Heart right ventricle (tissue), 16 donors: Measurements from ENCODE around the gene MRM1. TPM values are rescaled to one million over a fixed set of nuclear protein-coding genes. Genes with fewer than 3 reads are reported as not detected.

ENCODE experiments used
- ATAC-seq, 8 donors: fragments of 200-7000 bp; cut with Tn5 transposase; one replicate each; pipeline ENCODE4 v1.9.1; 2020; ENCODE audit warnings: mild to moderate bottlenecking in 8 of 8, moderate library complexity in 8 of 8, moderate number of reproducible peaks in 1 of 8
- DNase-seq, 2 donors: peaks; one replicate each; pipeline ENCODE4 v3.0.0-alpha.2; 2020
- H3K27ac ChIP-seq, 10 donors: fragments of 200-600 bp; sonication (generic) in 2 of 10; one replicate each; pipeline versions ENCODE4 v1.5.0 to v1.8.0; 2020 to 2022; ENCODE audit warnings: mild to moderate bottlenecking in 3 of 10
- H3K27me3 ChIP-seq, 7 donors: fragments of 200-600 bp; one replicate each; pipeline ENCODE4 v1.8.0; 2021 to 2022; ENCODE audit warnings: mild to moderate bottlenecking in 2 of 7
- H3K36me3 ChIP-seq, 9 donors: fragments of 200-600 bp; sonication (generic) in 1 of 9; one replicate each; pipeline versions ENCODE4 v1.5.0 to v1.8.0; 2020 to 2022; ENCODE audit warnings: mild to moderate bottlenecking in 2 of 9
- H3K4me1 ChIP-seq, 9 donors: fragments of 200-600 bp; sonication (generic) in 1 of 9; one replicate each; pipeline versions ENCODE4 v1.5.0 to v1.8.0; 2020 to 2022; ENCODE audit warnings: mild to moderate bottlenecking in 4 of 9
- H3K4me3 ChIP-seq, 10 donors: fragments of 200-600 bp; sonication (generic) in 2 of 10; one replicate each; pipeline versions ENCODE4 v1.5.0 to v1.8.0; 2020 to 2022; ENCODE audit warnings: mild to moderate bottlenecking in 7 of 10, moderate library complexity in 2 of 10
- H3K9me3 ChIP-seq, 11 donors: fragments of 200-600 bp in 10 of 11; sonication (generic) in 2 of 11; one replicate each; pipeline versions ENCODE4 v1.5.0 to v1.8.0; 2013 to 2022; ENCODE audit warnings: mild to moderate bottlenecking in 2 of 11, control low read depth in 1 of 11, moderate library complexity in 1 of 11
- WGBS, 2 donors: extraction: QIAGEN DNeasy Blood & Tissue Kit; methylation state at CpG; one replicate each; pipeline ENCODE4 v1.1.7; 2013; ENCODE audit warnings: inconsistent platforms in 1 of 2; 5-methylcytosine and 5-hydroxymethylcytosine counted together
- intact Hi-C, 10 donors: fragments of 100-400 bp; cut with DNase I; formaldehyde crosslinking; loops; one replicate each; pipeline versions ENCODE4 v1.11.1 to v1.14.2; 2022
- polyA plus RNA-seq, 2 donors: library from polyadenylated mRNA; stranded (reverse); fragments of 200-250 nt; gene quantifications; one replicate each; pipeline ENCODE4 v1.2.3, GENCODE V29; 2013
- total RNA-seq, 10 donors: library from RNA; stranded (reverse); fragmentation: NEBNext Ultra II Directional in 3 of 10; extraction: Animal tissue kit (Norgen Biotek cat#: 25700) in 3 of 10; gene quantifications; one replicate each; pipeline versions ENCODE4 v1.2.1 to v1.2.4, GENCODE V29; 2021 to 2023
- TF ChIP-seq, protein P1 (sequence below), 9 donors: fragments of 200-600 bp; sonication (generic) in 2 of 9; IDR thresholded peaks; one replicate each; pipeline versions ENCODE4 v1.5.0 to v1.8.0; 2021 to 2022; ENCODE audit warnings: antibody characterized with exemption in 9 of 9, mild to moderate bottlenecking in 5 of 9, moderate library complexity in 1 of 9
- donor health status: Arrhythmogenic right ventricular cardiomyopathy.
- donor health status: ischemic (EF 13 %, LVEDD 7.1; RV severe dilation, severe dysfunction).
- donor health status: healthy with polysubstance abuse.
- donor health status: DM: no; HTN: yes; CAD: no.
- donor health status: DM: no; HTN: no; CAD: no.
- donor health status: ischemic (EF 25% LVEDD 6.9; RV normal size, moderate dysfunction).
- donor health status: ischemic (EF 25% LVEDD 5.7; RV mildly dilated, moderate dysfunction).
- donor health status: healthy.
- donor health status: DM: yes; HTN: yes; CAD: no.
- donor health status: Ischemic cardiomyopathy.
- donor health status: ischemic (EF 35%, LVEDD 5.7; RV mildly dilated, moderate dysfunction).
- donor health status: nonischemic (EF 11% LVEDD 7.7; RV severe dilation, severe dysfunction).
- donor health status: DM: yes; HTN: yes; CAD: no.
- donor health status: PGD.
- donor health status: ischemic (EF 29% LVEDD 5.4; RV normal size, mild dysfunction).
- donor health status: nonischemic (EF 23%, LVEDD 6.1; RV moderate dilation, normal function).

The MRM1 gene
- total and polyA plus RNA-seq, 12 donors: 5.5 to 10.3 (median 7.3) TPM

DNA sequence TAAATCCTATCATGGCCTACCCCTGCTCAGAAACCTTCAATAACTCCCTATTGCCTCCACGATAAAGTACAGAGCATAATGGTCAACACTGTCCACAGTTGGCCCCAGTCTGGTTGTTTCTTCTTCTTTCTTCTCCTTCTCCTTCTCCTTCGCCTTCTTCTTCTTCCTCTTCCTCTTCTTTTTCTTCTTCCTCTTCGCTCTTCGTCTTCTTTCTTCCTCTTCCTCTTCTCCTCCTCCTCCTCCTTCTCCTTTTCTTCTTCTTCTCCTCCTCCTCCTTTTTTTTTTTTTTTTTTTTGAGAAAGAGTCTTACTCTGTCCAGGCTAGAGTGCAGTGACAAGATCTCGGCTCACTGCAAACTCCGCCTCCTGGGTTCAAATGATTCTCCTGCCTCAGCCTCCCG, 23.8 kb downstream of the MRM1 start:
- TF ChIP-seq, protein P1, sequence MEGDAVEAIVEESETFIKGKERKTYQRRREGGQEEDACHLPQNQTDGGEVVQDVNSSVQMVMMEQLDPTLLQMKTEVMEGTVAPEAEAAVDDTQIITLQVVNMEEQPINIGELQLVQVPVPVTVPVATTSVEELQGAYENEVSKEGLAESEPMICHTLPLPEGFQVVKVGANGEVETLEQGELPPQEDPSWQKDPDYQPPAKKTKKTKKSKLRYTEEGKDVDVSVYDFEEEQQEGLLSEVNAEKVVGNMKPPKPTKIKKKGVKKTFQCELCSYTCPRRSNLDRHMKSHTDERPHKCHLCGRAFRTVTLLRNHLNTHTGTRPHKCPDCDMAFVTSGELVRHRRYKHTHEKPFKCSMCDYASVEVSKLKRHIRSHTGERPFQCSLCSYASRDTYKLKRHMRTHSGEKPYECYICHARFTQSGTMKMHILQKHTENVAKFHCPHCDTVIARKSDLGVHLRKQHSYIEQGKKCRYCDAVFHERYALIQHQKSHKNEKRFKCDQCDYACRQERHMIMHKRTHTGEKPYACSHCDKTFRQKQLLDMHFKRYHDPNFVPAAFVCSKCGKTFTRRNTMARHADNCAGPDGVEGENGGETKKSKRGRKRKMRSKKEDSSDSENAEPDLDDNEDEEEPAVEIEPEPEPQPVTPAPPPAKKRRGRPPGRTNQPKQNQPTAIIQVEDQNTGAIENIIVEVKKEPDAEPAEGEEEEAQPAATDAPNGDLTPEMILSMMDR (IDR thresholded peaks at IDR 0.05): no peak
- DNase-seq (no peak), ATAC-seq (no peak)
- H3K27me3 ChIP-seq: peaks cover 0 to 7% (median 0%) of the 10 kb centered on the region in 7 donors
- H3K4me3 ChIP-seq: no peak overlapping the region
- no peaks in the 10 kb centered on the region for H3K9me3 ChIP-seq
- H3K36me3 ChIP-seq: no peaks in the 10 kb centered on the region
- intact Hi-C loops: loop anchor here in 5 of 10 donors (5.0 to 10.0 kb wide), 3 partner anchors 610 to 620 kb away; no protein-coding TSS in a partner anchor
- H3K27ac ChIP-seq: no peak overlapping the region
- peaks cover 0 to 6% (median 0%) of the 10 kb centered on the region in 9 donors for H3K4me1 ChIP-seq
- 81 to 83% methylated on average over 7 of the region's 7 CpGs for WGBS, 2 donors

DNA sequence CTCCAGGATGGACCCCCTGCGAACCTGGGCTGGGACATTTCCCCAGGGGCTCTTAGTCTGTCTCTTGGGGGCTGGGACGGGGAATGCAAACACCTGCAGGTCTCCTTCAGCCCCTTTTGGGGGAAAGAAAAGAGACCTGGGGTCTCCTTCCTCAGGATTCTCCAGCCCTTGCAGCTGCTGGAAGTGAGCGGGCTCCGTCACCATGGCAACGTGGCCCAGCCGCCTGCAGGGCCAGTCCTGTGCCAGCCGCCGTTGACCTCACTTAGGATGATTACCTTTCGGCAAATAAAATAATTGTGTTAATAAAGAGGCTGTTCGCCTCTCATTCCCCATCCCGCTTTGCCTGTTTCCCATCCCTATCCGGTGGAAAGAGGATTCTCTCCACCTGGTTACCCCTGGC, 25.7 kb downstream of the MRM1 start:
- Histone ChIP-seq H3K4me3 (no peak overlapping the region), H3K27ac (no peak overlapping the region), H3K36me3 (no peaks in the 10 kb centered on the region), H3K27me3 (peaks cover 0 to 14% (median 0%) of the 10 kb centered on the region in 7 donors), H3K9me3 (no peaks in the 10 kb centered on the region), H3K4me1 (peaks cover 0 to 6% (median 0%) of the 10 kb centered on the region in 9 donors)
- WGBS, 2 donors: 69 to 71% methylated on average over 12 of the region's 12 CpGs
- no peak for ATAC-seq
- intact Hi-C loops: loop anchor here in 5 of 10 donors (5.0 to 10.0 kb wide), 3 partner anchors 608 to 618 kb away; no protein-coding TSS in a partner anchor
- TF ChIP-seq, protein P1 (IDR thresholded peaks at IDR 0.05): no peak
- no peak for DNase-seq

DNA sequence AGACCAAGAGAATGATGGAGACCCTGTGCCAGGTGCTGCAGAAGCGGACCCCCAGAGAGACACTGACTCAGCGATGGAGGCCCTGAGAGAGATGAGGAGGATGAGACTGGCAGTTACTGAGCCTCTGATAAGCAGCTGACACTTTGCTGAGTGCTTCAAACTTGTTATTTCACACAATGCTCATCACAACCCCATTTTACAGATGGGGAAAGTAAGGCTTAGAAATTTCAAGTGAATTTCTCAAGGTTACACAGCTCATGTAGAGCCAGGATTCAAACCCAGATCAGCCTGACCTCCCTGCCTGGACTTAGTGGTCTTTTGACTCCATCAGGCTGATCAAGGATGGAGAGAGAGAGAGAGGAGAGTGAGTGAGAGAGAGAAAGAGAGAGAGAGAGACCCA, 27.2 kb downstream of the MRM1 start:
- 92 to 94% methylated on average over 2 of the region's 2 CpGs for WGBS, 2 donors
- TF ChIP-seq, protein P1 (IDR thresholded peaks at IDR 0.05): no peak

DNA sequence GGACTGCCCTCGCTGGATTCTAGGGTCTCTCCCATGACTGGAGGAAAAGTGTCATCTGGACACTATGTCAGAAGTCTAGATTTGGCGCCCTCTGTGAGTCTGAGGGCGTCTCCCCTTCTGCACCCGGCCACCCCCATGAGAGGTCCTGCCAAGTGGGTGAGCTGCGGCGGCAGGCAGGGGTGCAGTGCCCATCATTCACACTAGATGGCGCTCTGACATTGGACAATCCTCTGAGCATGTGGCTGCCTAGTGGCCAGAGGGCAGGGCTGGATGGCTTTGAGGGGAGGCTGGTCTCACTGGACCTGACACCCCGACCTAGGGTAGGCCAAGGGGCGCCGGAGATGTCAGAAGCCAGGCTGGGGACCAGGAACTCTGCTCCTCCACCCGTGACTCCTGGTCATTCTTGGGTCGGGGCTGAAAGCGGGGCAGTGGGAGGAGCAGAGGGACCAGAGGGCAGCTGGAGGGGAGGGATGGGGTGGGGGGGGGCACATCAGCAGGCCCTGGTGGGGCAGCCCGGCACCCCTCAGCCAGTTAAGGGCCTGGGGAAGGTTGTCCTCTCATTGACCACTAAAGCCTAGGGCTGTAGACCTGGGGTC, 28.0 kb downstream of the MRM1 start:
- intact Hi-C loops: loop anchor here in 9 of 10 donors (1.0 to 10.0 kb wide), 5 partner anchors 418 to 615 kb away; no protein-coding TSS in a partner anchor

More for the DNA sequence above, 27.2 kb downstream of the MRM1 start:
- no peaks in the 10 kb centered on the region for H3K36me3 ChIP-seq
- H3K27me3 ChIP-seq: peaks cover 0 to 25% (median 7%) of the 10 kb centered on the region in 7 donors
- intact Hi-C loops: loop anchor here in 6 of 10 donors (2.0 to 10.0 kb wide), 4 partner anchors 420 to 616 kb away; no protein-coding TSS in a partner anchor
- no peak for DNase-seq
- no peaks in the 10 kb centered on the region for H3K9me3 ChIP-seq
- H3K27ac ChIP-seq: no peak overlapping the region
- ATAC-seq: no peak
- peaks cover 0 to 12% (median 0%) of the 10 kb centered on the region in 9 donors for H3K4me1 ChIP-seq
- H3K4me3 ChIP-seq: no peak overlapping the region

More for the DNA sequence above, 28.0 kb downstream of the MRM1 start:
- Histone ChIP-seq H3K4me3 (no peak overlapping the region), H3K4me1 (peaks cover 0 to 17% (median 0%) of the 10 kb centered on the region in 9 donors), H3K36me3 (no peaks in the 10 kb centered on the region), H3K27me3 (peaks cover 0 to 31% (median 14%) of the 10 kb centered on the region in 7 donors), H3K27ac (no peak overlapping the region), H3K9me3 (no peaks in the 10 kb centered on the region)
- ATAC-seq (peak; percentile 75 to 92 (median 90)), DNase-seq (peak; percentile 71 to 75)
- TF ChIP-seq, protein P1 (IDR thresholded peaks at IDR 0.05): peak; percentile 96 to 99 (median 98)
- WGBS, 2 donors: 20 to 21% methylated on average over 14 of the region's 14 CpGs
